Left cardiac atrium (tissue), 4 donors: ENCODE data around the gene INPP1. TPM values are rescaled to one million over a fixed set of nuclear protein-coding genes. Genes with fewer than 3 reads are reported as not detected.

ENCODE experiments used
- ATAC-seq, 2 donors: fragments of 200-7000 bp; cut with Tn5 transposase; one replicate each; pipeline ENCODE4 v1.9.1; 2020; ENCODE audit warnings: mild to moderate bottlenecking in 2 of 2, moderate library complexity in 2 of 2
- DNase-seq: peaks from one replicate; pipeline ENCODE4 v3.0.0-alpha.2; 2020
- intact Hi-C, 2 donors: fragments of 100-400 bp; cut with DNase I; formaldehyde crosslinking; loops; one replicate each; pipeline versions ENCODE4 v1.14.1 to v1.15.1; 2022 to 2023
- total RNA-seq, 2 donors: library from RNA; stranded (reverse); fragmentation: NEBNext Ultra II Directional; extraction: Animal tissue kit (Norgen Biotek cat#: 25700); gene quantifications; one replicate each; pipeline ENCODE4 v1.2.1, GENCODE V29; 2021
- donor health status: DM: no; HTN: yes; CAD: no.
- donor health status: DM: no; HTN: yes; CAD: no; lungs with severe emphysema.
- donor health status: DM: yes; HTN: yes; CAD: no.
- donor health status: Dilated cardiomyopathy.

INPP1 gene
- total RNA-seq, 2 donors from 2014 or later = 29.9 to 43.6 TPM

GRCh38 chr2:190402986-190403603 is 59.7 kb downstream of the INPP1 start:
- intact Hi-C loops = no loop called here
- DNase-seq (no peak), ATAC-seq (no peak)

- ATAC-seq (peak in 1 of 2 donors; percentile 72), DNase-seq (no peak)
- intact Hi-C loops = no loop called here
Observed at GRCh38 chr2:190404487-190404886, 61.1 kb downstream of the INPP1 start.

- DNase-seq = no peak
- intact Hi-C loops = no loop called here
- no peak for ATAC-seq
Observed at GRCh38 chr2:190405070-190405469, 61.7 kb downstream of the INPP1 start.

GRCh38 chr2:190405995-190406394 is 62.6 kb downstream of the INPP1 start:
- intact Hi-C loops = no loop called here
- ATAC-seq (no peak), DNase-seq (no peak)

GRCh38 chr2:190406805-190407204 is 63.4 kb downstream of the INPP1 start:
- no peak for ATAC-seq
- DNase-seq = no peak
- intact Hi-C loops = no loop called here

- DNase-seq (no peak), ATAC-seq (no peak)
- intact Hi-C loops = no loop called here
Observed at GRCh38 chr2:190407246-190407661, 63.9 kb downstream of the INPP1 start.

- DNase-seq (peak; percentile 65), ATAC-seq (peak; percentile 84 to 86)
- intact Hi-C loops = no loop called here
Observed at GRCh38 chr2:190407662-190408537, 64.5 kb downstream of the INPP1 start, which contains the start of gene MFSD6. Gene MFSD6, plus strand, starts transcription at chr2:190408355. Its CDS starts 27,675 bp downstream, at chr2:190436030.

GRCh38 chr2:190408538-190409271 is 65.3 kb downstream of the INPP1 start:
- peak; percentile 57 to 65 for ATAC-seq
- intact Hi-C loops = no loop called here
- DNase-seq = peak; percentile 64

GRCh38 chr2:190409616-190410015 is 66.2 kb downstream of the INPP1 start:
- DNase-seq = no peak
- intact Hi-C loops = loop anchor here in 1 of 2 donors (5.0 kb wide), 1 partner anchor 58 kb away; no protein-coding TSS in a partner anchor
- no peak for ATAC-seq

GRCh38 chr2:190410166-190410565 is 66.8 kb downstream of the INPP1 start:
- intact Hi-C loops = loop anchor here in 1 of 2 donors (5.0 kb wide), 1 partner anchor 57 kb away; no protein-coding TSS in a partner anchor
- ATAC-seq (no peak), DNase-seq (no peak)

- ATAC-seq = no peak
Observed at GRCh38 chr2:190412966-190413365, 69.6 kb downstream of the INPP1 start.

GRCh38 chr2:190413421-190413820 is 70.0 kb downstream of the INPP1 start:
- no peak for DNase-seq
- peak in 1 of 2 donors; percentile 24 for ATAC-seq
- intact Hi-C loops = loop anchor here in 1 of 2 donors (5.0 kb wide), 1 partner anchor 54 kb away; no protein-coding TSS in a partner anchor

More at GRCh38 chr2:190412966-190413365, 69.6 kb downstream of the INPP1 start:
- intact Hi-C loops = loop anchor here in 1 of 2 donors (5.0 kb wide), 1 partner anchor 54 kb away; no protein-coding TSS in a partner anchor
- no peak for DNase-seq

- intact Hi-C loops = no loop called here
- DNase-seq (no peak), ATAC-seq (no peak)
Observed at GRCh38 chr2:190415251-190415650, 71.9 kb downstream of the INPP1 start.

- DNase-seq (no peak), ATAC-seq (no peak)
- intact Hi-C loops = no loop called here
Observed at GRCh38 chr2:190415794-190416775, 72.7 kb downstream of the INPP1 start.

- ATAC-seq (peak in 1 of 2 donors; percentile 17), DNase-seq (no peak)
- intact Hi-C loops = no loop called here
Observed at GRCh38 chr2:190417045-190417842, 73.9 kb downstream of the INPP1 start.

- intact Hi-C loops = no loop called here
- DNase-seq = no peak
- no peak for ATAC-seq
Observed at GRCh38 chr2:190418727-190419126, 75.3 kb downstream of the INPP1 start.

GRCh38 chr2:190420801-190421200 is 77.4 kb downstream of the INPP1 start:
- ATAC-seq (no peak), DNase-seq (no peak)
- intact Hi-C loops = no loop called here
